Superior temporal gyrus (tissue), 1 donor: ENCODE measurements around the gene TOLLIP.
"Not testable (repeated sequence)": the region's sequence is repeated elsewhere in the genome, so short reads cannot be mapped to it uniquely, and the experiment has no call there.

Experiments
- DNase-seq: peaks from one replicate; pipeline ENCODE4 v3.0.0-alpha.2; 2016; ENCODE audit errors: extremely low spot score

The TOLLIP gene

DNA sequence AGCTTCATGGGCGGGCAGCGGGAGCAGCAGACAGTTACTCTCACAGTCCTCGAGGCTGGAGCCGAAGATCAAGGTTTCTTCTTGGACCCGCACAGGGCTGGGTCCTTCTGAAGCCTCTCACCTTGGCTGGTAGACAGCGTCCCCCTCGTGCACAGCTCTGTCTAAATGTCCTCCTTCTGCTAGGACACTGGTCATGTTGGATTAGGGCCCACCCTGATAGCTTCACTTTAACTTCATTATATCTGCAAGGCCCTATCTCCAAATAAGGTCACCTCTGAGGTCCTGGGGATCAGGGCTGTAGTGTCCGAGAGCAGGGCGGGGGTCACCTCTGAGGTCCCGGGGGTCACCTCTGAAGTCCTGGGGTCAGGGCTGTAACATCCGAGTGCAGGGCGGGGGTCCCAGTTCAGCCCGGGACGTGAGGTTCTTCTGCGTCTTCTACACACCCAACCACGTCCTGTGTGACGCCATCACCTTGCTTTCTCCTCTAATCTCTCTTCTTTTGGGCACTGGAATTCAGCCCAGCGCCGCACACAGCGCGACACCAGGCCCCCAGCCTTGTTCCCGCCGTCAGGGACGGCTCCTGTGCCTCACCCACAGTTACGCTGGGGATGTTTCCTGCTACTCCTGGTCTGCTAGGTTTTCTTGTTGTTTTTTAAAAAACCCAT is 34.1 kb upstream of the TOLLIP start:
- DNase-seq, result no peak

DNA sequence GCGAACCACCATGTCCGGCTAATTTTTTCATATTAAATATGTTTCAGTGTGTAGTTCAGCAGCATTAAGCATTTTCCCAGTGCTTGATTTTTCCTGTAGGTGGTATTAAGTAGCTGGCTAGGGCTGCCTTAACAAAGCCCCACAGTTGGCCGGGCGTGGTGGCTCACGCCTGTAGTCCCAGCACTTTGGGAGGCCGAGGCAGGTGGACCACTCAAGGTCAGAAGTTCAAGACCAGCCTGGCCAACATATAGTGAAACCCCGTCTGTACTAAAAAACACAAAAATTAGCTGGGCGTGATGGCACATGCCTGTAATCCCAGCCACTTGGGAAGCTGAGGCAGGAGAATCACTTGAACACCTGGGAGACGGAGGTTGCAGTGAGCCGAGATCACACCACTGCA is 33.5 kb upstream of the TOLLIP start:
- no peak for DNase-seq

DNA sequence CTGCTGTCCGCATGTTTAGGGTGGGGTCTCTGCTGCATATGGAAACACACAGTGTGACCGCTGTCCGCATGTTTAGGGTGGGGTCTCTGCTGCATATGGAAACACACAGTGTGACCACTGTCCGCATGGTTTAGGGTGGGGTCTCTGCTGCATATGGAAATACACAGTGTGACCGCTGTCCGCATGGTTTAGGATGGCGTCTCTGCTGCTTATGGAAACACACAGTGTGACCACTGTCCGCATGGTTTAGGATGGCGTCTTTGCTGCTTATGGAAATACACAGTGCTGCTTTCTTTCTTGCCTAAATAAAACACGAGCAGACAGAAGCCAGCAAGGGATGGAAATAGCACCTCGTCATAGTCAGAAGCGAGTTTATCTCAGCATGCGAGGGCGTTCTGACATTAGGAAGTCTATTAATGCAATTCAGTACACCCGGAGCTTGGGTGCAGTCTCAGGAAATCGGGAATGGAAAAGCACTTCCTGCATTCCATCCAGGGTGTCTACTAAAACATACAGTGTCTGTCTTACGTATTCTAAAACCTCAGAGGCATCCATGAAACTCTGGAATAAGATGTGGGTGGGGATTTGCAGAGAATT is 32.6 kb upstream of the TOLLIP start:
- peak; percentile 50 for DNase-seq

DNA sequence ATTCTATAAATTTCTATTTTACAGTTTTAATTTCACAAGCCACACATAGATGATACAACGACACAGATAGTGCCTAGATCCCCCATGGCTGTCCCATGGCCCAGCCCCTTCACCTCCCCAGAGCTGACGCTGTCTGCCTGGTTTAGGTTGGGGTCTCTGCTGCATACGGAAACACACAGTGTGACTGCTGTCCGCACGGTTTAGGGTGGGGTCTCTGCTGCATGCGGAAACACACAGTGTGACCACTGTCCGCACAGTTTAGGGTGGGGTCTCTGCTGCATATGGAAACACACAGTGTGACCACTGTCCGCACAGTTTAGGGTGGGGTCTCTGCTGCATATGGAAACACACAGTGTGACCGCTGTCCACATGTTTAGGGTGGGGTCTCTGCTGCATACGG is 31.8 kb upstream of the TOLLIP start:
- not testable (repeated sequence) for DNase-seq

DNA sequence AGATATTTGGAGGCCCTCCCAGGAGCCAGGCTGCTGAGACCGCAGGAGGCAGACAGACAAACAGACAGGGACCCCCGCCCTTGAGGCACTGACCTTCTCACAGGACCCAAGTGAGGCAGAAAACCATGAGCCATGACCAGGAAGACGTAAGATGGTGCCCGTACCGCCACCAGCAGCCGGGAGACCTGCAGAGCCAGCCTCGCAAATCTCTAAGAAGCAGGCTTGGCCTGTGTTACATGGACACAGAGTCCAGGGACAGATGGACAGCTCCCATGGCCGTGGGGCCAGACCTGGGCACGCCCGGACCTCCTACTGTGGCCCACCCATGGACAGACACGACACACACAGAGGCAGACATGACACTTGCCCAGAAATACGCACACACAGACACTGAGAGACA is 30.7 kb upstream of the TOLLIP start:
- DNase-seq, result no peak

DNA sequence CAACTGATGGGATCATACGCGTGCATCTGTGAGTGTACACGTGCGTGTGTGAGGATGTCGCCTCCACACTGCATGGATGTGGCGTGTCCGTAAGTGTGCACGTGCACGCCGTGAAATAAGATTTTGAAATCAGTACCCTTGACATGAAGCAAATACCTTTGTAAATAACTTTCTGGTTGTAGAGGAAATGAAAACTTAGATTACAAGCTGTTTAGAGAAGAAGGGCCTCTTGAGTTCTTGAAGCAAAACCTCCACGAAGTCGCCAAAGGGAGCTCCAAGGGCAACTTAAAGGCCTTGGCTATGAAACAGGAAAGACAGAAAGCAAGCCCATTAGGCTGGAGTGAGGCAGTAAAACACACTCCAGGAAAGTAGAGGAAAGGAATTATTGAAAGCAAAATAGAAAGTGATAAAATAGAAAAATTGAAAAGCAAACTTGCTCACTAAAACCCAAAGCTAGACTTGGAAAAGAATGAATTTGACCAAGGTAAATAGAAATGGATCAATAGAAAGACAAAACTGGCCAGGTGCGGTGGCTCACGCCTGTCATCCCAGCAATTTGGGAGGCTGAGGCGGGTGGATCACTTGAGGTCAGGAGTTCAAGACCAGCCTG is 29.7 kb upstream of the TOLLIP start:
- DNase-seq, result peak; percentile 17

DNA sequence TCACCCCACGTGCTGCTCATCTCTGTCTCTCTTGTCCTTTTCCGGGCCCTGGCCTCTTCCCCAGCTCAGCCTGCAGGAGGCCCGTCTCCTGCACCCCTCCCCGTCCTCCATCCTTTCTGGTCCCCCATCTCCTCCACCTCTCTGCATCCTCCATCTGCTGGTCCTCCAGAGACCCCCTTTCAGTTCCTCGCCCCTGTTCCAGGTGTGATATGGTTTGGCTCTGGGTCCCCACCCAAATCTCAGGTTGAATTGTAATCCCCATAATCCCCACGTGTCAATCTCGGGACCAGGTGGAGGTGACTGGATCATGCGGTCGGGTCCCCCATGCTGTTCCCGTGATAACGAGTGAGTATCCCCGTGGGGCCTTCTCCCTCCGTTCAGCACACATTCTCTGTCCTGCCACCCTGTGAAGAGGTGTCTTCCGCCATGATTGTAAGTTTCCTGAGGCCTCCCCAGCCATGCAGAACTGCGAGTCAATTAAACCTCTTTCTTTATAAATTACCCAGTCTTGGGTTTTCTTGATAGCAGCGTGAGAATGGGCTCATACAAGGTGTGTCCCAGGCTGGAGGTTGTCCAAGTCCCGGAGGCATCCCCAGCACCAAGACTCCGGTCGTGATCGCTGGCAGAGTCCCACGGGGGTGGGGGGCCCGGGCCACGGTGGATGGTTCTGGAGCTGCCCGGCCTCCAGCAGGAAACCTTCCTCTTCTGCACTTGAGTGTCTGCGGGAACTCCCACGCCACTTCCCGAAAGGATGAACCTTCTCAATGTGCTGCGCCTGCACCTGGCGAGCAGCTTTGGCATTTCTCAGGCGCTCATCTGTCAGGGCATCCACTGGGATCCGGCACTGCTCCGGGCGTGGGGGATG is 29.0 kb upstream of the TOLLIP start:
- no peak for DNase-seq

DNA sequence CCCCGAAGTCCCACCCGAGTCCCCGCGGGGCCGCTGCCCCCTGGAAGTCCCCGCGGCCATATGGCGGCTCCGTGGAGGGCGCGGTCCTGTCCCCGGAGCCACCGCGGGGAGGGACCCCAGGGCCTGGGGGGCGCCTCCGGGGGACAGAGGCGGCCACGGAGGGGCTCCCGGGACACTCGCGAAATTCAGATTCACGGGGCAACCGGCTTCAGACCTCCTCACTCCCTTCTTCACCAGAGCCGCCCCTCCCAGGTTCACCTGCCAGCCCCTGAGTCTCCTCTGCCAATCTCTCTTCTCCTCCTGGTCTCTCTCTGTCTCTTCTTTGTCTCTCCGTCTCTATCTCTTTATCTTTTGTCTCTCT is 28.2 kb upstream of the TOLLIP start:
- DNase-seq, result no peak

DNA sequence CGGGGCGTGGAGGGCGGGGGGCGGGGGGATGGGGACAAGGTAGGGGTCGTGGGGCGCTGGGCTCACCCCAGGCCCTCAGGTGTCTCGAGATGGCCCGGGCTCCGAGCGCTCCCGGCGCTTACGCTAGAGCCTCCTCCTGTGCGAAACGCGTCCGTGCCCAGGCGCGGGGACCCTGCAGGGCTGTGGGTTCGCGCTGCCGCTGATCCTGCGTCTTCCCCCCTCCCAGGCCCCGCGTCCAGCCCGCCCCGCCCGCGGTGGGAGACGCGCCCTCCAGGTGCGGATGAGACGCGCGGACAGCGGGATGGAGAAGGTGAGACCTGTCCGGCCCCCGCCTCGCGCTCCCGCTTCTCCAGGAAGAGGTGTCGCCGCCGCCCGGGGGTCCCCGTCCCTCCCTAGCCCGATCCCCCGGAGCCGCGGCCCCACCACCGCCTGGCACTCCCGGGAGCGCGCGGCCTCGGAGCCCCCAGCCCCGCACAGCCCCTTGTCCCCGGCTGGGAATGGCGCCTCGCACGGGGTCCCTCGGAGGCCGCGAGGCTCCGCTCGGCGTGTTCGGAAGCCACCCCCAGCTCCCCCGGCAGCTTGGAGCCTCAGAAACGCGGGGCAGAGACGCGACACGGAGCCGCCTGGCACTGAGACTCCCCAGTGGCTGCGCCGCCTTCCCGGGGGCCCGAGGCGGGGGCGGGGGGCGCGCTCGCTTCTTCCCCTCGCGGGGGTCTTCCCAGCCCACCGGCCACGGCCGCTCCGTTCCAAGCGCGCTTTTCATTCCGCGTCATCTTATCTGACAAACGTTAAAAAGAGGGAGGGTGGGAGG is 27.6 kb upstream of the TOLLIP start:
- DNase-seq, result no peak

DNA sequence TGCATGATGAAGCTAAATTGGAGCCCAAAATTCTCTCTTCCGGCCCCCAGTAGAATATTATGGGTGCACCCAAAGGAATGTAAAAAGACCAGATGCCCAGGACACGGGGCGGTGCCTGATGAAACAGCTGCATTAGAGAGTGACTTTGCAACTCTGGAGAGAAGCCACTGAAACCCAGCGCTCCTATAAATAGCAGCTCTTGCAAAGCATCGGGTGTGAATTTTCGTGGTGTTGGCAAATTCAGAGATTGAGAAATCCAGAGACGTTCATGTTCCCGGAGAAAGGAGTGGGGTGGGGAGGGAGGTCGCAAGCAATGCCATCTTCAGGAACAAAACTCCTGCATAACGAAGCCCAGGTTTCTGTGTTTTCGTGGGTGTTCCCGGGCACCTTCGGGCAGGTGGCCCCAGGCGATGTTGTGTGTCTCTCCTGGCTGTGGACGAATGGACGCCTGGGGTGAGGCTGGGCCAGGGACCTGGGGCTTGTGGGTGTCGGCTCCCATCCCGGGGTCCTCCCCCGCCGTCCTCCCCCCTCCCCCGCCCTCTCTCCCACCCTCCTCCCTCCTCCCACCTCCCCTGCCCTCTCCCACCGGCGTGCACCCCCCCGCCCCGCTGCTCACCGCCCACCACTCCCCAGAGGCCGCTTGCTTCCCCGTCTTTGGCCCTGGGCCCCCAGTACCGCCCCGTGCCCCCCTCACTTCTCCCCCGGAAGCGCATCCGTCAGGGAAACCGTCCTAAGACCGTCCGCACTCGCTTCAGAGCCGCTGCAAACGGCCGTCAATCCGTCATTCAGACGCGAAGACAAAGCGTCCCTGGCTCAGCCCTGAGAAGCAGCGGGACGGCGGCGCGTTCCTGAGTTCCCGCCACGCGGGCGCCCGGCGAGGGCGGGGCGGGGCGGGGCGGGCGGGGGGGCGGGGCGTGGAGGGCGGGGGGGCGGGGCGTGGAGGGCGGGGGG is 26.7 kb upstream of the TOLLIP start:
- DNase-seq, result peak; percentile 75

DNA sequence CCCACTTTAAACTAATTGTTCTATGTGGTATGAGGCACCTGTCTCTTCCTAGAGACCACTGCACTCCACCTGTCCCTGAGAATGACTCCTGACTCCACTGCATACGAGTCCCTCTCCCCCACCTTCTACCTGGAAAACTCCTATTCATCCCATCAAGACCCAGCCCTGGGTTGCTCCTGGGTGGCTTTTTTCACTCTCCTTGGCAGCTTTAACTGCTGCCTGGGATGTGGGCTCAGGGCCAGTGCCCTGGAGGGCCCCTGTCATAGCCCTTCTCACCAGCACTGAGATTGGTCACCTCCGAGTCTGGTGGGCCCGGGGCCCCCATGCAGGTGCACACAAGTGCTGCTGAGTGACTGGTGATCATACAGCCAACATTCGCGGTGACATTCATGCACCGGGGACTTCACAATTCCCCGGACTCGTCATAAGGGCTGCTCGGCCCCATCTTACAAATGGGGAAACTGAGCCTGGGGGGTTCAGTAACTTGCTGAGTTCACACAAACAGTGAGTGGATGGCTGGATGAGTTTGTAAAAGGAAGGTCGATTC is 25.9 kb upstream of the TOLLIP start:
- DNase-seq, result no peak

DNA sequence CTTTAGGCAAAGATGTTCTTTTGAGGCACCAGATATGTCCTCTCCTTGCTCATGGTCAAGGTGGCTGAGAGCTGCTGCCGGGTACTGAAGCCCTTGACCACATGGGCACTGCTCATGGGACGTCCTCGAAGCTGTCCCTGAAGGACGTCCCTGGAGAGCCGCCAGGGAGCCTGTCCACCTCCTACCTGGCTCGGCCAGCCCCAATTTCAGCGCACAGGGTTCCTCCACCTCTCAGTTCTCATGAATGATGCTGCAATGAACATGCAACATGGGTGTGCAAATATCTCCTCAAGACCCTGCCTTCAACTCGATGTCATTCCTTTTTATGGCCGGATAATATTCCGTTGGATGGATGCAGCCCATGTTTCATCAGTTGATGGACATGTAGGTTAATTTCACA is 24.4 kb upstream of the TOLLIP start:
- no peak for DNase-seq

DNA sequence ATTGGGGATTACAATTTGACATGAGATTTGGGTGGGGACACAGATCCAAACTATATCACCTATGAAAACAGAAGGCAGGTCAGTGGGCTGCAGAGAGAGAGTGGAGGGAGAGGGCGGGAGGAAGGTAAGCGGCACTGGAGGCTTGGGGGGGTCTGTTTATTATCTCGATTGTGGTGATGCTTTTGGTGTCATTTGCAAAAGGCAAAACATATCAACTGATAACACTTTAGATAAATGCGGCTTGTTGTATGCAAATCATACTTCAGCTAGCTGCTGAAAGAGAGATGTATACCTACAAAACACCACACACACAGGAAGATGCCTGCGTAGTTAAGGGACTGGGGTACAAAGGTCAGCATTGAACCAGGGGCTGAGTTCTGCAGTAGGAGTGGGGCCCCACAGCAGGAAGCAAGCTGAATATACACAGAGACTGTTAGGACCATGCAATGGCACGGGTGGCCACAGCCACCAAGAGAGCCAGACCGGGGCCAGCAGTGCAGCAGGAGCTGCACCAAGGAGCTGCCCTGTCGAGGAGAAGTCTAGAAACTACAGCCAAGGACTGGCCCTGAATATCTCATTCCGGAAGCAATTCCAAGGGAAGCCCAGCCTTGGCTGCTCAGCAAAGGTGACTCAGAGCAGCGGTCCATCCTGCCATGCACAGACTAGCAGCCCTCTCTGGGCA is 23.8 kb upstream of the TOLLIP start:
- no peak for DNase-seq

DNA sequence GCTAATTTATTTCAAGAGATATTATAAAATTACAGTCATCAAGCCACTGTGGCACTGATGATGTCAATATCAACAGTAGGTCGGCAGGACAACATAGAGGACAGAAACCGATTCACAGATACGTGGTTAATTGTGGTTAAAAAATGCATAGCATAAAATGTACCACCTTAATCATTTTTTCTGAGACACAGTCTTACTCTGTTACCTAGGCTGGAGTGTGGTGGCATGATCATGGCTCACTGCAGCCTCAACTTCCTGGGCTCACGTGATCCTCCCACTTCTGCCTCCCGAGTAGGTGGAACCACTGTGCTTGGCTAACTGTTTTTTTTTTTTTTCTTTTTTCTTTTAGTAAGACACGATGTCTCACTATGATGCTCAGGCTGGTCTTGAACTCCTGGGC is 21.0 kb upstream of the TOLLIP start:
- DNase-seq, result no peak

DNA sequence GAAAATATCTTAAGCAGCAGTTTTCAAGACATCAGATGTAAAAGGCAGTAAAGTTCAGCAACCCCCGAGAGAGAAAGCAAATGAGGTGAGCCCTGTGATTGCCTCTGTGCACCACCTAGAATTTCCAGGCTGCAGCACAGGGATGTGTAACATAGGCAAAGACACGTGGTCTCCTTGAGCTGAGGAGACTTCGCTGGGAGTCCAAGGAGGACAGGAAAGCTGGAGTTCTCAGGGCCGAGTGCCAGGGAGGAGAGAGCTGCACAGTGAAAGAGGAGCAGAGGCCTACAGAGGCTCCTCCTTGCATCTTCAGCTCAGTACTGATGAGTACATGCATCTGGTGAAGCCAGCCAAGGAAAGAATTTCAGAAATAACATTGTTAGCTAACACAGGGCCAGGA is 17.6 kb upstream of the TOLLIP start:
- DNase-seq, result no peak

DNA sequence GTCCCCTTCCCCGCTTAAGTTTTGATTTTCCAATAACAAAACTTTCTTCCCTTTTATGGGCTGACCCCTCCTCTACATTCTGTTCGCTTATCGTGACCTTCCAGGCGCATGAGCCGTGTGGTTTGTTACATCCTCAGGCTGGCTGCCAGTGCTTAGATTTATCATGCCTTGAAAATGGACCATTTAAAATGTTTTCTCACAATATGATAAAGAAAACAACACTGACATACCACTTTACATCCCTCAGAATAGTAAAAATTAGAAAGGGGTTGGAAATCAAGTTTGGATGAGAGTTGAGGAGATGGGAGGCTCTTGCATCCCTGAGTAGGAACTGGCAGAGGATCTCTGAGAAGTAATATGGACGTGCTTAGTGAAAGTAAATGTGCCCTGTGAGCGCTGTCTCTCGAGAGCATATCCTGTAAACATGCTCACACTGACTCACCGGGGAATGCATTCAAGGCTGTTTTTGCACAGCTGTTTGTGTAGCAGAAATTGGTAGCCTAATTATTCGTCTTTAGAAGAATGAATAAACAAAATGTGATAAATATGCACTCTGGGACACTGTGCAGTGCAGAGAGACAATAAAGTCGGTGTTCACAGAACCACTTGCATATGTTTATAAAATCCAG is 17.1 kb upstream of the TOLLIP start:
- DNase-seq, result no peak

DNA sequence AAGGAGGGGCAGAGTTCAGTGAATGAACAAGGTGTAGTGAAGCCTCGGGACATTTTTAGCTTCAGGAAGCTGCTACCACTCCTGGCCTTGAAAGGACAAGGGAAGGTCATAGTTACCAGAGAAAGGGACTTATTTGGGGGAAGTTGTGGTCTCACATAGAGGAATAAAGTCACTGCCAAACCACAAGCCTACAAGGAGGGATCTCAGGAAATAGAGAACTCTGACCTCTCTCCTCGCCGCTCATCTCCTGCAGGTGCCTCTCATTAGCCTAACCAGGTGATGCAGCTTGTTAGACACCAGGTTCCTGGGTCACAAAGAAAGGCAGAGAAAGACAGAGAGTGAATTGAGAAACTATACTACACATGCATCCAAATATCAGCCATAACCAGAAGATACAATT is 14.3 kb upstream of the TOLLIP start:
- no peak for DNase-seq

DNA sequence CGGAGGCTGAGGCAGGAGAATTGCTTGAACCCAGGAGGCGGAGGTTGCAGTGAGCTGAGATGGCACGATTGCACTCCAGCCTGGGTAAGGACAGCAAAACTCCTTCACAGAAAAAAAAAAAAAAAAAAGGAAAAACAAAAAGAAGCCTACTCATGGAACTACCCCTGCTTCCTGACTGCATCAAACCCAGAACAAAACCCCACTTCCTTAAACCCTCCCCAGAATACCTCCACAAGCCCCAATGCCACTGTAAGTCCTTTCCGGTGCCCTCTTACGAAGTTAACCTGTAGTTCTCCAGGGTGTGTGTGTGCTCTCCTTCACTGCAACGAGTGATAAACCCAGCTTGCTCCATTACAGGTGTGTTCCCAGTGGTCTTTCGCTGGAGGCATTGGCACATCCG is 8.6 kb upstream of the TOLLIP start:
- DNase-seq, result no peak

DNA sequence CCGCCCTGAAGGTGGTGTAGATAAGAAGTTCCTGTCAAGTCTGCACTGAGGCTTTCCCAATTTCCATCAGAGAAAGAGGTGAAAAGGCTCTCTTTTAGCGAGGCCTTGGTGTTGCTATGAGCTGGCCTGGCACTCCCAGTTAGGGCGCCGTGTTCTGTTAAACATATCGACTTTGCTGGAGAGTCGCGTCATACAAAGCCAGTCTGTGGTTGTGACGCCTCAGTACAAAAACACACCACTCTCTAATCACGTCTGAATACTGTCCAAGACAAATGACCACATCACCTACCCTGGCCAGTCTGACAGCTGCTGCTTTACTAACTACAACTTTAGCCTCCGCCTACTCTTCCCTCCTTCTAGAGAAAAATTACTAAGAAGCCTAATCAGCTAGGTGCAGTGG is 8.0 kb upstream of the TOLLIP start:
- no peak for DNase-seq
